ENCODE results near the gene CRYBB3.
A peak's percentile ranks its signal among the peaks of the same experiment; 100 is the strongest.
"Not testable (repeated sequence)": the region's sequence is repeated elsewhere in the genome, so short reads cannot be mapped to it uniquely, and the experiment has no call there.

CRYBB3 gene

GRCh38 chr22:25176175-25176574 lies 23.5 kb upstream of the CRYBB3 start:
- no peak for DNase-seq (ENCODE audit: low spot score)

DNA sequence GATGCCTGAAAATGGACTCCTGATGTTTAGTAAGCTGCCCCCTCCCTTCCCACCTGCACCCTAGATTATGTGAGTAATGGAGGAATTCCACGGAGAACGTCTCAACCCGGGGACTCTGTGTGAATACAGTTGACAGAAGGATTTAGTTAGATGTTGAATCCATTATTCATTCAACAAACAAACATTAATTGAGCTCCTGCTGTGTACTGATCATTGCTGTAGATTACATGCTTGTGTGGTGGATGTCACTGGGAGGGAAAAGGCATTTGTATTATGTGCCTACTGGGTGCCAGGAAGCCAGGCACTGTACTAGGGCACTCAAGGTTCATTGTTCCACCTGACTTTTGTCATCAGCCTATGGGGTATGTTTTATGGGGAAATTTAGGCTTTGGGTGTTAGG lies 22.9 kb upstream of the CRYBB3 start:
- DNase-seq (ENCODE audit: low spot score): no peak

DNA sequence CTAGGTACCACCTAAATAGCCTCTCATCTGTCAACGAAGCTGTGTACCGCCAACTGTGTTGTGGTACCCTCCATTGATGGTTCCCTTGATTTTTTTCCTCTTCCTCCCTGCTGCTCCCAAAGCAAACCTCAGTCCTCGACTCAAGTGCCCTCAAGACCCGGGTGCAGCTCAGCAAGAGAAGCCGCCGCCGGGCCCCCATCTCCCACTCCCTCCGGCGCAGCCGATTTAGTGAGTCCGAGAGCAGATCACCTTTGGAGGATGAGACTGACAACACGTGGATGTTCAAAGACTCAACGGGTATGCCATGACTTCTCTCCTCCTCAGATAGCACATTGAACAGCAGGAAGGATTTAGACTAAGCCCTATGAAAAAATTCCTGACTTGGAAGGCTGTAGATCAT lies 22.4 kb upstream of the CRYBB3 start:
- DNase-seq (ENCODE audit: low spot score): no peak

- DNase-seq (ENCODE audit: low spot score): no peak
Observed at GRCh38 chr22:25177895-25178294, 21.8 kb upstream of the CRYBB3 start.

DNA sequence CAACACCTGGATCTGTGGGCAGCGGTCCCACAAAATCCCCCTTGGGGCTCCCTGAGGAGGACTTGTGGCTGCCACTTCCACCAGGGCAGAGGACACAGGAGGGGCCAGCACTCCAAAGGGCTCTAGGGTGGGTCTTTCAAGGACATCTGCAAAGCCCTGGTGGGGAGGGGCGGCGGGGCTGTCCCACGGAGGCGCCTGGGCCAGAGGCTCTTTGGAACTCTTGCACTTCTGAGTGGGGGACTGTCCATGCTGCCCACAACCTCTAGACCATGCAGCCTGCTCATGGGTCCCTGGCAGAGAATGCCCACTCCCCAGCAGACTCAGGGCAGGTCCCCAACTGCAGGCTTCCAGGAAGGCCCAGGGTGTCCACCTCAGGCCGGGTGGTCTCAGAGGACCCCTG lies 21.3 kb upstream of the CRYBB3 start:
- DNase-seq (ENCODE audit: low spot score): not testable (repeated sequence)

DNA sequence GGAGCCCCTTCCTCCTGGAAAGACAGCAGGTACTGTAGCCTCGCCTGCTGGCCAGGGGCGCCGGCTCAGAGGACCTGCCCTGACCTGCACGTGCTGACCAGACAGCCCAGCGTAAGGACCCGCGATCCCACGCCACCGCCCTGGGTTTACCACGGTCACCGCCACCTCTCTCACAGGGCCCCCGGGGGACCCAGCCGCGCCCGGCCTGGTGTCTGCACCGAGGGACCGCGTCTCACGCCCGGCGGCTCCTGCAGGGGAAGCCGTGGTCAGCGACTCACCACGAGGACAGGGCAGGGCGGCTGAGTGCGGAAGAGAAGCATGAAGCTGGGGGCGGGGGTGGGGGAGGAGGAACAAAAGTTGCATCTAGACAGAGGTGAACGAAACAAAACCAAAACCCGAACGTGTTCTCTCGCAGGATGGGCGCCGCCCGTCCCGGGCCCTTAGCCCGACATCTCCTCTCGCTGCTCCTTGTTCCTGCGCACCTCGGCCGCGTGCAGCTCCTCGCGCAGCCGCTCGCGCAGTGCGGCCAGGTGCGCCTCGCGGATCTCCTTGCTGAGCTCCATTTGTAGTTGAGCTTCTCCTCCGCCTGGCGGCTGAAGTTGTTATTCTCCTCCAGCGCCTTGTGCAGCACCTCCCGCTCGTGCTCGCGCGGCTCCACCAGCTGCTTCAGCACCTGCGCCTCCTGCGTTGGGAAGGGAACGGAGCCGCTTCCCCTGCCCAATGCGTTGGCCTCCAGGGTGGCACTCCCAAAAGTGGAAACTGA lies 20.6 kb upstream of the CRYBB3 start:
- DNase-seq (ENCODE audit: low spot score): not testable (repeated sequence)

GRCh38 chr22:25182131-25183110 lies 17.2 kb upstream of the CRYBB3 start:
- no peak for DNase-seq (ENCODE audit: low spot score)

DNA sequence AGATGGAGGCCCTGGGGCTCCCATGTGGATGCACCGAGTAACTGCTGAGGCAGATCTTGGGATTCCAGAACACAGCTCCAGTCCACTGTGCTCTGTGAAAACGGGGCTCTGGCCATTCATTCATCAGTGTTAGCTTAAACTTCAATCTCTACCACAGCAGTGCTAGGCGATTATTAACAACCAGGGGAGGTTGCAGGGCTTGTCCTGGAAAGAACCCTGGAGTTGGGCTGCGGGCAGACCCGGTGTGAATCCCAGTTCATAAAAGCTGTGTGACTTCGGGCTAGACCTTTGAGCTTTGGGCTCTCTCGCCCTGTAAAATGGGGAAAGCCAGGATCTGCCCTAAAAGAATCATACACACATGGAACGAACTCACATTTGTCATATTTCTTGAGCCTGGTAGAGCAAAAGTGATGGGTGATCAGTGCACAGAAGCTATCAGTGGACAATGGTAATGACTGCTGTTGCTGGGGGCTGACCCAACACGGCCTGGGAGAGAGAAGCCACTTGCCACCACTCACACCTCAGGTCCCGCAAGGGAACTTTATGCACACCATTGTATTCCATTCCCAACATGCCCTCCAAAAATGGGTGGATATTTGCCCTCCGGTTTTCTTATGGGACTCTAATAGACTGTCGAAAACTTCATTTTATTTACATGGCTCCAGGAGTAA lies 15.6 kb upstream of the CRYBB3 start:
- no peak for DNase-seq (ENCODE audit: low spot score)

GRCh38 chr22:25186140-25186539 lies 13.5 kb upstream of the CRYBB3 start:
- no peak for DNase-seq (ENCODE audit: low spot score)

DNA sequence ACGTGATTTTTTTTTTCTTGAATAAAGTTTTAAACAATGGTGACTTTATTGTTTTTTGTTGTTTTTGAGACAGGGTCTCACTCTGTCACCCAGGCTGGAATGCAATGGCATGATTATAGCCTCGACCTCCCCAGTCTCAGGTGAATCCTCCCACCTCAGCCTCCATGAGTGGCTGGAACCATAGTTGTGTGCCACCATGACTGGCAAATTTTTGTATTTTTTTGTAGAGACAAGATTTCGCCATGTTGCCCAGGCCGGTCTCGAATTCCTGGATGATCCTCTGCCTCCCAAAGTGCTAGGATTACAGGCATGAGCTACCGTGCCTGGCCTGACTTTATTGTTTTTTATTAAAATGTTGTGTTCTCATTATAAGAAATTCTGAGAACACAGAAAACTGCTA lies 12.2 kb upstream of the CRYBB3 start:
- no peak for DNase-seq (ENCODE audit: low spot score)

GRCh38 chr22:25192406-25192805 lies 7.3 kb upstream of the CRYBB3 start:
- DNase-seq (ENCODE audit: low spot score): no peak

DNA sequence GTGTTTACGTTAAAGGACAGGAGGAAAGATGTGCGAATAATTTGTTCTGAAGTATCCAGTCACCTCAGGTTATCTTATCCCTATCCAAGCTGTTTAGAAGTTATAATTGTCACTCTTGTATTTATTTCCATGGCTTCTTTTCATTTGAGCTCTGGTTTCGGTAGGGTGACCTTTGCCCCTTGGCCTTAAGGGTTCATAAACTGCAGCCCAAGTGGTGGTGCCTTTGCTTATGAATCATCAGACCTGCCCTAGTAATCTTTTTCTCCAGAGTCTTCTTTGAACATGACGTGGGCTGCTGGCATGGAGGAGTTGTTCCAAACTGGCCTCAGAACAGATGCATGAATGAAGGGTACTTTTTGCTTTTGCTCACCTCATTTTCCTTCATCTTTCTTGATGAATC lies 6.5 kb upstream of the CRYBB3 start:
- DNase-seq (ENCODE audit: low spot score): no peak

DNA sequence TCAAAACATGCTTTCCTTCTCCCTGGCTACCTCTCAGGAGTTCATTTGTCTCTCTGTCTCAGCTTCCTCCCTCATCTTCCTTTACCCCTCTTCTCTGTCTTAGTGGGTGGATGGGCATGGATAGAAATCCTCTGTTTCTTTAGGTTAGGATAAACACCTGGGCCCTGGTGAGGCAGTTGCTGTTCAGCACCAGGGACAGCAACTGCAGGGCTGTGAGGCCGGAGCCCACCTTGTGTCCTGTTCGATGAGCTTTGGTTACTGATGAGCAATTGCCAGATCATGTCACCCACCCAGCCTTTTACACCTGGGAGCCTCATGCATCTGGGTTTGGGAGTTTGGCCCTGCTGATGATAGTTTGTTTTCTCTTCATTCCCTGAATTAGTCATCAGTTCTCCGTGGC lies 6.1 kb upstream of the CRYBB3 start:
- DNase-seq (ENCODE audit: low spot score): no peak

DNA sequence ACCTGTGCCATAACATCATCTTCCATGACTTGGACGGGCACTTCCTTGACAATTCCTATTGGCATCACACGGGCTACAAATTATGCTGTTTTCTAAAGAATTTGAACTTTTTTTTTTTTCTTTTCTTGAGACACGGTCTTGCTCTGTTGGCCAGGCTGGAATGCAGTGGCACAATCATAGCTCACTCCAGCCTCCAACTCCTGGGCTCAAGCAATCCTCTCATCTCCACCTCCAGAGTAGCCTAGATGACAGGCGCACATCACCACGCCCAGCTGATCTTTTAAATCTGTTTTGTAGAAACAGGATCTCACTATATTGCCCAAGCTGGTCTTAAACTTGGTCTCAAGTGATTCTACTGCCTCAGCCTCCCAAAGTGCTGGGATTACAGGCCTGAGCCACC lies 3.3 kb upstream of the CRYBB3 start:
- no peak for DNase-seq (ENCODE audit: low spot score)

- no peak for DNase-seq (ENCODE audit: low spot score)
Observed at GRCh38 chr22:25197340-25197739, 2.3 kb upstream of the CRYBB3 start.

DNA sequence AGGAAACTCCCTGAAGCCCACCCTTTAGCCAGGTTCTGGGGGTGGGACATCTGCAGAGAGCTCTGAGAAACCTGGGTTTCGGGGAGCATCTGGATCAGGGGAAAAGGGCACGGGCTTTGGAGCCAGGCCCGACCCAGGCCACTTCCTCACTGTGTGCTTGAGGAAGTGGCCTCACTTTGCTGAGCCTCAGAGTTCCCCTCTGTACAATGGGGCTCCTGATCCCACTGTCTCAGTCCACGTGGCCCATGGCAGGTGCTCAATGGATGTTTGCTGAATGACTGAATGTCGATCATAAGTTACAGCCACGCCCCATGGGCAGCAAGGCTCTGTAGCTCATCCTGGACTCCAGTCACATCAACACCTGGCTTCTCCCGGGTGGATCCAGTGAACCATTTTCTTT lies 1.3 kb downstream of the CRYBB3 start:
- DNase-seq (ENCODE audit: low spot score): no peak

GRCh38 chr22:25201557-25202273 lies 2.1 kb downstream of the CRYBB3 start:
- no peak for DNase-seq (ENCODE audit: low spot score)

GRCh38 chr22:25202290-25202921 lies 2.7 kb downstream of the CRYBB3 start:
- peak; percentile 41 for DNase-seq (ENCODE audit: low spot score)

GRCh38 chr22:25203082-25203481 lies 3.4 kb downstream of the CRYBB3 start:
- DNase-seq (ENCODE audit: low spot score): no peak

DNA sequence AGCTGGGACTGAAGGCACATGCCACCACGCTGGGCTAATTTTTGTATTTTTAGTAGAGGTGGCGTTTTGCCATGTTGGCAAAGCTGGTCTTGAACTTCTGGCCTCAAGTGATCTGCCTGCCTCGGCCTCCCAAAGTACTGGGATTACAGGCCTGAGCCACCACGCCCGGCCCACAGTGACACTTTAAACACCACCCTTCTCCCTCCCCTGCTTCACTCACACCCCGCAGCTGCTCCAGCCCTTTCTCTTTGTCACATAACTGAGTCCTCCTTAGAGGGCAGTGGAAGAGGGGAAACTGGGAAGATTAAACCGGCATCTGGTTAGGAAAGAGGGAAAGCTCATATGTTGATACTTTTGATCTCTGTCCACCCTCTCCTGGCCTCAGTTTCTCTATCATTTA lies 4.9 kb downstream of the CRYBB3 start:
- not testable (repeated sequence) for DNase-seq (ENCODE audit: low spot score)

DNA sequence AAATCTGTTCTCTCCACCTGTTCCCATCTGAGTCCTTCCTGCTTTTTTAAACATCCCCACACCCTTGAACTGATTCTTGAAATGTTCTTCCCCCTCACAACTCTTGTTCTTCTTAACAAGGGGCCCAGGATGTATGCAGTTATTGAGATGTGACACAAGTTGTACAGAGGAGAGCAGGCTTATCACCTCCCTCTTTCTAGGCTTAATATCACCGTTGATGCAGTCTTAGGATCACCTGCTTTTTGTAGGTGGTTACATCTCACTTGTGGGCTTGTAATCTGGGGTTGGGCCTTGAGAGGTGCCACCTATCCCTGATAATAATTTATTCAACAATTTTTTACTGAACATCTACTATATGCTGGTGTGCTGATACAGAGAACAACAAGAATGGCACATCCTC lies 6.2 kb downstream of the CRYBB3 start:
- DNase-seq (ENCODE audit: low spot score): no peak

Data from hematopoietic multipotent progenitor cell treated with erythropoietin and hydrocortisone succinate and interleukin-3 and kit ligand, for 17 days (in vitro differentiated cells).